DMS153 (cell line): ENCODE results near the gene XCR1.
"Not testable (repeated sequence)": the region's sequence is repeated elsewhere in the genome, so short reads cannot be mapped to it uniquely, and the experiment has no call there.

ENCODE experiments used
- DNase-seq: peaks from one replicate; lab custom pipeline; 2025; lab: John Stamatoyannopoulos, UW

XCR1 gene

DNA sequence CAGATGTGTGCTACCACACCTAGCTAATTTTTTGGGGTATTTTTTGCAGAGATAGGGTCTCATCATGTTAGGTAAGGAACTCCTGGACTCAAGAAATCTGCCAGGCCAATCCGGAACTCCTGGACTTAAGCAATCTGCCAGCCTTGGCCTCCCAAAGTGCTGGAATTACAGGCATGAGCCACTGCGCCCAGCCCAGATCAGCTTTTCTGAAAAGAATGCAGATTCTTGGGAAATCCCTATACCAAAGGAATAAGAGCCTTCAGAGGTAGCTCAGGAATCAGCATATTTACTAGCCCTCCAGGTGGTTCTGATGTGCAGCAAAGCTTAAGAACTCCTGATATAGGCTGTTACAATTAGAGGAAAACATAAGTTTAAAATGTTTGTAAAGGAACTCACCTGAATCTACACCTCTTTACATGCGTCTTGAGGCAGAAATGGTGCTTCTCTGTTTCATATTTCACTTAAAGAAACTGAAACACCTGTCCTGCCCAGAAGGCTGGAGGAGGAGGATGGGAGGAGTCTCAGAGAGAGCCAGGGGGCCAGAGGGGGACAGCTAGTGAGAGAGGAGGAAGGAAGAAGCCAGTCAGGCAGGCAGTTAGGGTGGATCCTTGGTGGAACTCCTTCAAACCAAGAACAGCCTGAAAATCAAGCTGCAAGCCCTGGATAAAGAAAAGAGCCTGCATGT lies at the start of gene XCR1:
Gene XCR1 (minus strand): TSS at position 463 of the 685 bp plus-strand sequence. CDS start 5,536 bp downstream, outside the sequence.
- no peak for DNase-seq

- no peak for DNase-seq
Observed at GRCh38 chr3:46076606-46077005, 49.3 kb upstream of the XCR1 start.

DNA sequence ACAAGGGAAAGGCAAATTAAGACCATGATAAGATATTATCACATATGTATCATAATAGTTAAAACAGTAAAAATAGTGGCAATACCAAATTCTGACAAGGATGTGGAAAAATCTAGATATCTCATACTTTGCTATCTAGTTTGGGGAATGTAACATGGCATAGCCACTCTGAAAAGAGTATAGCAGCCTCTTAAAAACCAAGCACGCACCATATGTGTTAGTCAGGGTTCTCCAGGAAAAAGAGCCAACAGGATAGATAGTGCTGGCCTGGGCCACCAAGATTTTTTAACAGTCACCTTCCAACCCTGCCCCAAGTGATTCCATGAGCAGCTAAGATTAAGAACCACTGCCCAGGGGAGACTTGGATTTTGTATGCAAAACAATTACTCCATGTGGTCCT lies 48.5 kb upstream of the XCR1 start:
- no peak for DNase-seq

GRCh38 chr3:46071222-46071858 lies 44.1 kb upstream of the XCR1 start:
- DNase-seq: no peak

GRCh38 chr3:46070595-46071093 lies 43.4 kb upstream of the XCR1 start:
- no peak for DNase-seq

- DNase-seq: no peak
Observed at GRCh38 chr3:46068501-46068900, 41.2 kb upstream of the XCR1 start.

DNA sequence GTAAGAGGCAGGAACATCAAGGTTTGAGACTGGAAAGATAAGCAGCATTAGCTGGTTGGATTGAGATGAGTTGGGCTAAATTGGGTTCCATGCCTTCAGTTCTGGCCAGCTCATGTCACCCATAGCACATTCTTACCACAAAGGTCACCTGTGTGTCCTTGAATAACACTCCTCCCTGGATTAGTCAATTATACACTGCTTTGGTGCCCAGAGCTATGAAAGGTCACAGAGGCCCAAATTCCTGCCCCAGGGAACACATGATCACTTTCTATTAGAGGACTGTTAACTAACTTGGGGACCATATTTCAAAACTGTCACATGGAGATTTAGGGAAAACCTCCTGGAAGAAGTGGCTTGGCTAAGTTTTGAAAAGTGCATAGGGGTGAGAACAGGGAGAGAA lies 40.1 kb upstream of the XCR1 start:
- no peak for DNase-seq

DNA sequence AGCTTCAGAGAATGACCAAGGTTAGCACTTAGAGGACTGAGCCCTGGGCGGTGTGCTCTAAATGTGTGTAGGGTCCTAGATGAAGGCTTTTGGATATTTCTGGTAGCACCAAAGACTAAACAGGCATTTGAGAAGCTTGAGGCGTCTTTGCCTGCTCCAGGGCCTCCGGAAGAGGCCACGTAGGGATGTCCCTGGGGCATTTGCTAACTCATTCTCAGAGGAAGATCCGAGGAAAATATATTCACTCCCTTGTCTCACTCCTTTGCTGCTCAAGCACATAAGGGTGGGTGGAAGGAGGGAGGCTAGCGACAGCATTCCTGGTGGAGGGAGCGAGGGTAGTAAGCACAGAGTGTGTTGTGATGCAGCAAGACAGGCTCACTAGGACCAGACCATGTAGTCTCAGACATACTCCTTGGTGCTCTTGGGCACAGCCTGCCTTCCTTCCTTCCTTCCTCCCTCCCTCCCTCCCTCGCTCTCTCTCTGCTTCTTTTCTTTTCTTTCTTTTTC lies 38.5 kb upstream of the XCR1 start:
- no peak for DNase-seq

DNA sequence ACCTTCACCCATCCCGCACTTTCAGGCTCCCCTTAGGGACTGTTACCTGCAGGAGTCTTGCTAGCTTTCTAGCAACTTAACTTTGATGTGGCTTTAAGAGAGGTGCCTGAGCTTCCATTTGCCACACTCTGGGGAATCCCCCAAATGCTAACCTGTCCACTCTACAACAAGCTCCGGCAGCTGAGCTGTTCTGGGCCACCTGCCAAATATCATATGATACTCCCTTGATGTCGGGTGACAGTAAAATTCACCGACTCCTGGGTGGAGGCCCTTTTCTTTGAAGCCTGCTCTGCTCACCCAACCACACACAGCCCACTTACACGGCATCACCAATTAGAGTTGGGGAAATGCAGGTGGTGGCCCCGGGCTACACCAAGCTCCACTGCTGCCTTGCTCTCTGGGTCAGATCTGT lies 38.0 kb upstream of the XCR1 start:
- peak; percentile 77 for DNase-seq

GRCh38 chr3:46062679-46063078 lies 35.4 kb upstream of the XCR1 start:
- no peak for DNase-seq

- no peak for DNase-seq
Observed at GRCh38 chr3:46061887-46062286, 34.6 kb upstream of the XCR1 start.

GRCh38 chr3:46061108-46061720 lies 33.9 kb upstream of the XCR1 start:
- DNase-seq: no peak

DNA sequence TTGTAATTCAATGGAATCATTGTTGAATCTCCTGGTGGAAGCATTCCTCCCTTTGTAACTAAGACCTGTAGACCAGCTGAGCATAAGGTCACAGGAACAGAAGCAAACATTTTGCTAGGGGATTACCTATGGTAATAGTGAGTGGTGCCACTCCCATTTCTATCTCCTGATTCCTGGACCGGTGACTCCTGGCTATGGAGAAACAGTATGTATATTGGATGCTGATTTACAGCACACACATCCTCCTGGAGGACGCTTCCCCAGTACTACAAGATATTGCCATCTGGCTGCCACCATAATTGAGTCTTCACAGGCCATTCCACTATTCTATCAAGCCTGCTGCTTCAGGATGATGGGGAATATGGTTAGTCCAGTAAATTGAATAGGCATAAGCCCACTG lies 33.3 kb upstream of the XCR1 start:
- no peak for DNase-seq

GRCh38 chr3:46059432-46059831 lies 32.1 kb upstream of the XCR1 start:
- DNase-seq: no peak

DNA sequence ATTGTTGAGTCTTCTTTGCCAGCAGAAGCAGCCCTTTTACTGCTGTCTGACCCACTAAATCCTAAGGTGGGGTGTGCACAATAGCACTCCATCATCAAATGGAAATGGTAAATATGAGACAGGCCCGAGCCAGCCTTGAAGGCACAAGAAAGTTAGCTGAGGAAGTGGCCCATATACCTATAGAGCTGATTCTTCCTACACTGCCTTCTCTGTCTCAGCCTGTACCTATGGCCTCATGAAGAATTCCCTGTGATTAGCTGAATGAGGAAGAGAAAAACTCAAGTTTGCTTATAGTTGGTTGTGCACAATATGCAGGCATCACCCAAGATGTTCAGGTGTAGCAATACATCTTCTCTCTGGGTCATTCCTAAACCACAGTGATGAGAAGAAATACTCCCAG lies 31.7 kb upstream of the XCR1 start:
- DNase-seq: no peak

DNA sequence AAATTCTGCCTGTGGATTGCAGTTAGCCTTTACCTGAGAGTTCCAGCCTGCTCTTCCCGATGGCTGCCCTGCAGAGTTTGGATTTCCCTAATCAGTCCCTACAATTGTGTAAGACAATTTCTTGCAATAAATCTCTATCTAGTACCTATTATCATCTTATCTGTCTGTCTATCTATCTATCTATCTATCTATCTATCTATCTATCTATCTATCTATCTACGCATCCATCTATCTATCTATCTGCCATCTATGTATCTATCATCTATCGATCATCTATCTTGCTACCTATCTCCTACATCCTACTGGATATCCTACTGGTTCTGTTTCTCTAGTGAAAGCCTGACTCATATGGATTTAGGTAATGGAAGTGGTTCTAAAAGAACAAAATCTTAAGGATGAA lies 30.4 kb upstream of the XCR1 start:
- DNase-seq: no peak

GRCh38 chr3:46056686-46057085 lies 29.4 kb upstream of the XCR1 start:
- no peak for DNase-seq

- not testable (repeated sequence) for DNase-seq
Observed at GRCh38 chr3:46053761-46054515, 26.7 kb upstream of the XCR1 start.

- not testable (repeated sequence) for DNase-seq
Observed at GRCh38 chr3:46053265-46053664, 26.0 kb upstream of the XCR1 start.

DNA sequence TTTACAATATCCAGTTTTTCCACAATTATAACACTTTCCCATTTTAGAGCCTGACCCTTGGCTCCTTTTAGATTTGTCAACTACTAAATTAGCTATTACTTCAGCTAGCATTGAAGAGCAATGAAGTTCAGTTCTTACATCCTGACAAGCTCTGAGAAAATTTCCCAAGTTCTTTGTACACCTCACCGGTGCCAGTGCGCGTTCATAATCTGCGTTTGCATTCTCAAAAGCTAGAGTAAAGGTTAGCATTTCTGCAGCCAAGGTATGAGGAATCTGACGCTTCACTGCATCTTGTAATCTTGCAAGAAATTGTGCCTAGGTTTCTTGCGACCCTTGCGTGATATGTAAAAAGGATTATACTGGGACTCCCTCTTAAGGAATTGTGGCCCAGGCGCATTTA lies 25.2 kb upstream of the XCR1 start:
- no peak for DNase-seq

DNA sequence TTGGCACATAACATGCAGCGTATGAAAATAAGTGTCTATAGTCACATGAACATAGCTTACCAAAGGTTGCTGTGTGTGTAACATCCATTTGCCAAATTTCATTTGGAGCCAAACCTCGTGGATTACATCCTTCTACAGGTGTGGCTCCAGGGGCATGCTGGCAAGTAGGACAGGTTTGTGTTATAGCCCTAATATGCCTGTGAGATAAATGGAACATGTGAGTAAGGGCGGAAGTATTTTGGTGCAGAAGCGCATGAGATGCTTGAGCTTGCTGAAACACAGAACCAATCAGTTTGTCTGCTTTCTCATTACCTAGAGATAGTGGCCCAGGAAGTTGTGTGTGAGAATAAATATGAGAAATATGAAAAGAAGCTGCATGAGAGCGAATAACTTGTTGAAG lies 21.8 kb upstream of the XCR1 start:
- no peak for DNase-seq

GRCh38 chr3:46046231-46046630 lies 18.9 kb upstream of the XCR1 start:
- not testable (repeated sequence) for DNase-seq
